HG03432 (cell line): ENCODE results near the gene TBXAS1.

Experiments
- ATAC-seq: cut with Tn5 transposase; IDR thresholded peaks from one replicate; pipeline ENCODE4 v1.9.1; 2021; ENCODE audit warnings: mild to moderate bottlenecking, moderate library complexity; ENCODE audit not compliant: unreplicated experiment

The TBXAS1 gene

DNA sequence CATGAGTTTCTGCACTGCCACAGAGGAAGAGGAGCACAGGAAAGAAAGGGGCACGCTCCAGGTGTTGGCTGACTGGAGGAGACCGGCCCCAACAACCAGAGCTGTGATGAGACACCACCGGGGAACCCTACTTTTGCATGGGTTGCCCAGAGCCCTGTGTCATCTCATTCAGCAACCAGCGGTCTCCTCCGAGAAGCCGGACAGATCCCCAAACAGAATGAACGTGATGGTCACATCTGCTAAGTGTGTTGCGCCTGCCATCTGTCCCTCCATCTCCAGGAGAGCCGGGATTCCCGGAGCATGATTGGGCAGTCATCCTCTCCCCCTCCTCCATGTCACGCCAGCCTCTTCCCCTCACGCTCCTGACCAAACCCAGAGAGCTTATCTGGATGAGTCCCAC is 210.8 kb downstream of the TBXAS1 start:
- no peak for ATAC-seq

DNA sequence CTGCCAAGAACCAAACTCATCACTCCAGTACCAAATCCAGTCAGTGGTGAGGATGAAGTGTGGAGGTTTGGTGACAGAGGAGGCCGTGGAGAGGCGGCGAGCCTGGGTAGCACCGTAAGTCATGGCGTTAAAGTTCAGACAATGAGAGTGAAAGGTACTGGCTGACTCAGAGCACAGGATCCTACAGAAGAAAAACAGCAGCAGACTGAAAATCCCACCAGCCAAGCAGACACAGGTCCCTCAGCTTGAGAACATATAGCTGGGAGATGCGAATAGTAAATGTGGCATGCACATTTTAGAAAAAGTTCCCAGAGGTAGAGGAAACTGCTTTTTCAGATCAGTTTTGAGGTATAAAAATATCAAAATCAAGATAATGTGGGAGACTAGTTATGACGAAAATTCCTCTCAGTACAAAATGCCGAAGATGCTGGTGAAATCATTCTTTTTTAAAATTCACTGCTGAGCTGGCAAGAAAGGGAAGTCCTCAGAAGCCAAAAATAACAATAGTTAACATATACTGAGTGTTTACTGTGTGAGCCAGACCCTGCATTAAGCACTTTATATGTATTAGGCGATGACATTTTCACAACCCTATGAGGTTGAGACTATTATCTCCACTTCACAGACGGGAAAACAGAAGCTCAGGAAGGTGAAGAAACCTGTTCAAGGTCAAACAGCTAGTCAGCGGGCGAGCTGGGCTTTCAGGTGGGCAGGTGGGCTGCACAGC is 212.8 kb downstream of the TBXAS1 start:
- no peak for ATAC-seq

DNA sequence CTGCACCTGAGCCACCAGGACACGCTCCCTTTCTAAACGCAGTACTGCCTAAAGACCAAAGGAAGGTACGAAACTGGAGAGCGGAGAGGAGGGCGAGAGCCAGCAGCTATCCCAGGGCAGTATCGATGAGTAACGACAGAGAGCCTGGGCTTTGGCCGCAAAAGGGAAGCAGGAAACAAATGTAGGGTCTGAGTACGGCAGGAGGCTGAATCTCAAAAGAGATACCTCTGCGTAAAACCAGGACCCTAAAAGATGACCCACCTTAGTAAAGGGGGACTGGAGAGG is 213.3 kb downstream of the TBXAS1 start:
- no peak for ATAC-seq

DNA sequence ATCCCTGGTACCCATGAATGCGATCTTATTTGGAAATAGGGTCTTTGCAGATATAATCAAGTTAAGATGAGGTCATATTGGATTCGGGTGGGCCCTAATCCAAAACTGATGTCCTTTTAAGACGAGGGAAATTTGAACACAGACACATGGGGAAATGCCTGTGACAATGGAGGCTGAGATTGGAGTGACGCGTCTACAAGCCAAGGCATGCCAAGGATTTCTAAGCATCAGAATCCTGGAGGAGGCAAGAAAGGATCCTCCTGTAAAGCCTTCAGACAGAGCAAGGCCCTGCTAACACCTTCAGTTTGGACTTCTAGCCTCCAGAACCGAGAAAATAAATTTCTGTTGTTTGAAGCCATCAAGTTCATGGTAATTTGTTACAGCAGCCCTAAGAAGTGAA is 215.2 kb downstream of the TBXAS1 start:
- ATAC-seq, result no peak

DNA sequence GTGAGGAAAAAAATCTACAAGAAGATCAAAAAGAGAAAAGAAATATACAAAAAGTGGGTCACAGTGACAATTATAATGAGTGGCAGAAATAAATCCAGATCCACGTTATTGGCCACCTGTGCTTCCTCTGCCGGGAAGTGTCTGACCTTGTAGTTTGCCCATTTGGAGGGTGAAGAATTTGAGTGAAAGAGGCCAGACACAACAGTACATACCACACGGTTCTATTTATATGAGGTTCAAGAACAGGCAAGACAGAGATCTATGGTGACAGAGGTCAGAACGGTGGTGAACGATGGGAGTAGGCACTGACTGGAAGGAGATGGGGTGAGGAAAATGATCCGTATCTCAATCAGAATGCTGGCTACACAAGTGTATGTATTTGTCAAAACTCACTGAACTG is 216.6 kb downstream of the TBXAS1 start:
- ATAC-seq, result no peak

DNA sequence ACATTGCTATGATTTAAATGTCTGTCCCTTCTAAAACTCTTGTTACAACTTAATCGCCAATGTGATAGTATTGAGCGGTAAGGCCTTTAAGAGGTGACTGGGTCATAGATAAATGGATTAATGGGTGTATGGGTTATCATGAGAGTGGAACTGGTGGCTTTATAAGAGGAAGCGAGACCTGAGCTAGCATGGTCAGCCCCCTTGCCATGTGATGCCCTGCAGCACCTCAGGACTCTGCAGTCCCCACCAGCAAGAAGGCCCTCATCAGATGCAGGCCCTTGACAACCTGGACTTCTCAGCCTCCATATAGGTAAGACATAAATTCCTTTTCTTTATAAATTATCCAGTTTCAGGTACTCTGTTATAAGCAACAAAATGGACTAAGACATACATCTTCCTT is 218.1 kb downstream of the TBXAS1 start:
- no peak for ATAC-seq

DNA sequence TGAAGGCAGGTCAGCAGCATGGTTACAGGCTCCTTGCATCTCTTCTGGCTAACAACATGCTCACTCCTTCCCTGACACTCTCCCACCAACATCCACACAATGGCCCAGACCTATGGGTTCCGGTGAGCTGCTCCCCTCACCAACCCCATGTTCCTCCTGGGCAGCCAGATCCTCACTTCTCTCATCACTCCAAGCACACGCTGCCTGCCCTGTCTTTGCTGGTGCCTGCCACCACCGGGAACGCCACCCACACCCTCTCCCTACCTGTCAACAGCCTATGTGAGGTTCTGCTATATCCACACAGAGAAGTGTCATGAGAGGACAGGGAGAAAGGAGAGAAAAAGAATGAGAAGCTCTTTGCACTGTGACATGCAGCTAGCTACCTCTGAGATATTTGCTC is 219.1 kb downstream of the TBXAS1 start:
- no peak for ATAC-seq

DNA sequence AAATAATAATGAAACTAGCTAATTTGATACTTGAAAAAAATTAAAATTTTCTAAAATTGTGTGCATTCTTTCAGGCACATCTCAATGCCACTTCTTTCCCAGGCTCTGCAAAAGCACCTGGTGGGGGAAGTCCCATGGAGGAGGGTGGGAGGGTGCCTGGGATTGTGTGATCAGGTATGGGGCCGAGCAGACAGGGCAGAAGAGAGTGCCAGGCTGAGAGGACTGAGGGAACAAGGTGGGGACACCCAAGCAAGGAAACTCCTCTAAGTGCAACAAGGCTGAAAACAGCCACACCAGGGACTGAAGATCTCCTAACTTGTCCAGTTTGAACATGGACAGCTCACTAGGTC is 219.9 kb downstream of the TBXAS1 start:
- ATAC-seq, result no peak

DNA sequence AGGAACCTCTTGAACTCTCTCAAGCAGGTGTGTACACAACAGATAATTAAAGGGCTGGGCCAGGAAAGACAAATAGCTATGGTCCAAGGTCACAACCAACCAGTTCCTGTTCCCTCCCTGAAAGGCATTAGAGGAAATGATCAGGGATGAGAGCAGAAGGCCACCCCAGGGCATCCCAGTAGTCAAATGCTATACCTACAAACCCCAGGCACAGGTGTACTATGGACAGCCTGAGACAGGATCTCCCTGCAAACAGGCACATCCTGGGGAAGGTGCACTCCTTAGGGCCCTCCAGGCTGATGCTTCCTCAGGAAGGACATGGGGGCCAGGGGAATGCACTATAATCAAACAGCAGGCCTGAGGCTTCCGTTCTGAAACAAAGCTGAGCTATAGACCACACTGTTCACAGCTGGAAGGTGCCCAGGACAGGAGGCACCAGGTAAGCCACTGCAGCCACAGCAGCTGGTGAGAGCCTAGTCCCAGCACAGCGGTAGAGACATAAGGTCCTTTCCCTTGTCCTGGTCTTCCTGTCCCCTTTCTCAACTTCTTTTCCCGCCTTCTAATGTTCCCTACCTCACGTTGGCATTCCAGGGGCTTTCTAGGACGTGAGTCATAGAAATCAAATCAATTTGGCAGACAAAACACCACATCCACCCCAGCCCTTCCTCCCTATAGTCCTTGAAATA is 220.4 kb downstream of the TBXAS1 start:
- ATAC-seq, result no peak

DNA sequence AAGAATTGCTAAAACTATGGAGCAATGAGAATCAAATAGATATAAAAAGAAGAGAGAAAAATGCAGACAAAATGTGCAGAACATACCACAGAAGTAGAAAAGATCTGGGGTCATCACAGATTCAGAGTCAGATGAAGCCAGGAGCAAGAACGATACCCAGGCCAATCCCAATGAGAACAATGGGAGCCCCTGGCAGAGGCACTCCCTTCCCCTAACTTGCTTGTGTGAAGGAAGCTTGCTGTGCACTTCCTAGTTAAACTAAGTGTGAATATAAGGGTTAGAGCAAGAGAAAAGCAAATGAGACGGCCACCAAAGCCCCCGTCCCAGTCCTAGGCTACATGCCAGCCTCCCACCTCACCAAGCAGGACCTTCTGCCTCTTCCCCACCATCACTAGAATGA is 221.0 kb downstream of the TBXAS1 start:
- no peak for ATAC-seq

DNA sequence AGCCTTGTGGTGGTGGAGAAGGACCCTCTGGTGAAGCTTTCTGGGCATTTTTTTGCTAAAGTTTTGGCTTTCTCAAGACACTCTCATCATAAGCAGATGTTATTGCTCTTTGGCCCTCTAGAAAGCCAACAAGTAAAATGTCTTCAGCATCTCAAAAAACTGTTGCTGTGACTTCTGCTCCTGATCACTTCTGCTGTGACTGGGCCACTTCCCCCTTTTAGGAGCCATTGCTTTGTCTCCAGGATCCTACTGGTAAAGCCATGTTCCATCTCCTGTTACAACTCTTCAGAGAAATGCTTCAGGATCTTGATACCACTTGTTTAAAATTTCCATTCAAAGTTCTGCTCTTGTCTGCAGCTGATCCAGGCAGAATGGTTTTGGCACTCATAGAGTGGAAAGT is 222.8 kb downstream of the TBXAS1 start:
- no peak for ATAC-seq

DNA sequence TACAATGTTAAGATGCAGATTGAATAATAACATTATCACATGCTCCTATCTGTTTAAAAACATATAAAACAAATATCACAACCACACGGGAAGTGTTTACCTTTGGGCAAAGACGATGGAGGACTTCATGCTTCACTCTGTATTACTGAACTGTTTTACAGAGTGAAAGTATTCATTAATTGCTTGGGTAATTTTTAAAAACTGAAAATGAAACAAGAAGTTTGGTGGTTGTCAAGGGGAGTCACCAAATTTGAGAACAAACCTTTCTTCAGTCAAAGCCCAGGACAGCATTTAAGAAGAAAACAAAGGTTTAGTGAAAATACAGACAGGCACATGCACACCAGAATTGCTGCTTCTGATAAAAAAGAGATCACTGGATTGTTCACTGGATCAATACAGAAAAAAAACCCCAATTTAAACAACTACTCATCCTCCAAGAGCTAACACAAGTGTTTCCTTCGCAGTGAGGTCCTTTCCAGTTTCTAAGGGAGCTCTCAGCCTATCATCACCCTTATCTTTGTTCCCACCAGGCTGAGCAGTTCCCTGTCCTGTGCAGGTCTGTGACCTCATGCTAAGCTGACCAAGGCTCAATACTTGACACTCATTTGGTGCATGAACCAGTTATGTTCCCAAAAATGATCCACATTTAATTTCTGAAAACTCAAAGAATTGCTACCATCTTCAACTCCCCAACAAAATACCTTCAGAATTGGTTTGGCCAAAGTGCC is 224.9 kb downstream of the TBXAS1 start:
- peak; percentile 93 for ATAC-seq

DNA sequence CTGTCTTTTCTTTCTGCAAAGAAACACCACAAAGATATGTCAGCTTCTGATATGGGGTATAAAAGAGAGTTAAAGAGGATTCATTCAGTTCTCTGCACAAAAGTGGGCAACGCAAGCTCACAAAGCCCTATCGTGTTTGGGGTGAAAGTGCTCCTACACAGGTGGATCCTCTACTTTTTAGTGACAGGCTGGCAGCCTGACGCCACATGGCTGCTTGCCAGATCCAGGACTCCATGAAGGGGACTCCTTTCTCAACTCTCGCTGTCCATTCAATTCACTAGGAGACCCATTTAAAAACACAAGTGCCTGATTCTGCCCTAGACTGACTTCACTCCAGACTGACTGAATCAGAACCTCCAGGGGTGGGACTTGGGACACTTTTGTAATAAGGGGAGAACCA is 225.7 kb downstream of the TBXAS1 start:
- no peak for ATAC-seq

DNA sequence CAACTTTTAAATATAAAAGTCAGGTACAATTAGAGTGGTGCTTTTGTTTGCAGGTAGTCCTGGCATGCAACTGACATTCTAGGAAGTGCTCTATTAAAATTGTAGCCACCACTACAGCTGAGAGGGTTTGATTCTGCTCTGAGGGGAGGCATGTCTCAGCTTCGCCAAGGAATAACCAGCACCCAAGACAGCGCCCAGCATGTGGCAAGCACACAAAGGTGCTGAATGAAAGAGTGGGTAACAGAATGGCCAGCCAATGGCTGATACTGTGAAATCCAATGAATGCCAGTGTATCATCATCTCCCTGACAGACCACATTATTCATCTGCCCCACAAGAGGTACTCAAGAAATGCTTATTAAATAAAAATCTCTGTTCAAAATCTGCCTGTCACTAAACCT is 226.8 kb downstream of the TBXAS1 start:
- no peak for ATAC-seq

DNA sequence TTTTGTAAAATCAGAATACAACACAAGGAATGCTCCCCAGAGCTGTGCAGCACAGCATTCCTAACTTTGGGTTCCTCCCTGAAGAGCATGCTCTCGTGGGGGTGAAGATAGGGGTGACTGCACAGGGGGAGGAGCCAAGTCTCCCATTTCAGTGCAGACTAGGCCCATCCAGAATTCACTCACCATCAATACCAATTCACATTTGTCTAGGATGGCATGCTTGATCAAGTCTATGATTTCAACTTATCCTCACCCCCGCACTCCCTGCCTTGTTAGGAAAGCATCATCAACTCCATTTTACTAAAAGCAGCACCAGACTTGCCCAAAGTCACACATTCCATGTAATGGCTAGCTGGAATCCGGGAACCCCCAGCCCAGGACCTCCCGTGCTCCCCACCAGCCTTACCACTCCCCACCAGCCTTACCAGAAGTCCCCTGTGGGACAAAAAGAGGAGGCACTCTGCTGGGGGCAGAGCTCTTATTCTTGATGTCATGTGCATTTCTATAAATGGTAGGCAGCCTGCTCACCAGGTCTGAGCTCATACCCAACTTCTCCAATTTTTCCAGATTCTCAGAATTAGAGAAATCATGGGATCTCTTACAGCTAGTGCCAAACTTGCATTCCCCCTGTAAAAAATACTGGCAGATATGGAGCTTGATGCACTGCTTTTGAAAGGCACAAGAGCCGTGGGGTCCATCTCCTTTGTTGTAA is 227.5 kb downstream of the TBXAS1 start:
- ATAC-seq, result no peak

DNA sequence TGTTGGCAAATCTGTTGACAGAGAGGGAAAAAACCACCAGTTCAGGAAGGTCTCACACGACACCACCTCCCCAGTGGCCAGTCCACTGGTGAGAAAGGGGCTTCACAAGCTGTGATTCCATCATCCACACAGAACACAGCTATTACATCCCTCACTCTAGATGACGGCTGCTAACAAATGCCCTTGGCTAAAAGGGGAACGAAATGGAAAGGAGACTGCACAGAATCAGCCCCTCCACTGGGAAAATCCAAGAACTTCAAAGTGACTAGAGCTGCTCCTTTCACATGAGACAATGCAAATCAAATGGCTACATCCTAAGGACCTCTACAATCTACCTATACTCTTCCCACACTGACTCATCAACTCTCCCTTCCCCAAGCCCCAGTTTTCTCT is 228.1 kb downstream of the TBXAS1 start:
- no peak for ATAC-seq

DNA sequence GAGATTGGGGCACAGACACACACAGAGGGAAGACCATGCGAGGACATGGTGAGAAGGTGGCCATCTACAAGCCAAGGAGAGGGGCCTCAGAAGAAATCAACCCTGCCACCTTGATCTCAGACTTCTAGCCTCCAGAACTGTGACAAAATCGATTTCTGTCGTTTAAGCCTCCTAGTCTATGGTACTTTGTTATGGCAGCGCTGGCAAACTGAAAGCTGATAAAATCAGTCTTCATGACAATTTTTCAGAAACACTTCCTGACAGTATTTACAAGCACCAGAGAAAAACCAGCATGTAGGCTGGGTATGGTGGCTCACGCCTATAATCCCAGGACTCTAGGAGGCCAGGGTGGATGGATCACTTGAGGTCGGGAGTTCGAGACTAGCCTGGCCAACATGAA is 229.5 kb downstream of the TBXAS1 start:
- no peak for ATAC-seq

DNA sequence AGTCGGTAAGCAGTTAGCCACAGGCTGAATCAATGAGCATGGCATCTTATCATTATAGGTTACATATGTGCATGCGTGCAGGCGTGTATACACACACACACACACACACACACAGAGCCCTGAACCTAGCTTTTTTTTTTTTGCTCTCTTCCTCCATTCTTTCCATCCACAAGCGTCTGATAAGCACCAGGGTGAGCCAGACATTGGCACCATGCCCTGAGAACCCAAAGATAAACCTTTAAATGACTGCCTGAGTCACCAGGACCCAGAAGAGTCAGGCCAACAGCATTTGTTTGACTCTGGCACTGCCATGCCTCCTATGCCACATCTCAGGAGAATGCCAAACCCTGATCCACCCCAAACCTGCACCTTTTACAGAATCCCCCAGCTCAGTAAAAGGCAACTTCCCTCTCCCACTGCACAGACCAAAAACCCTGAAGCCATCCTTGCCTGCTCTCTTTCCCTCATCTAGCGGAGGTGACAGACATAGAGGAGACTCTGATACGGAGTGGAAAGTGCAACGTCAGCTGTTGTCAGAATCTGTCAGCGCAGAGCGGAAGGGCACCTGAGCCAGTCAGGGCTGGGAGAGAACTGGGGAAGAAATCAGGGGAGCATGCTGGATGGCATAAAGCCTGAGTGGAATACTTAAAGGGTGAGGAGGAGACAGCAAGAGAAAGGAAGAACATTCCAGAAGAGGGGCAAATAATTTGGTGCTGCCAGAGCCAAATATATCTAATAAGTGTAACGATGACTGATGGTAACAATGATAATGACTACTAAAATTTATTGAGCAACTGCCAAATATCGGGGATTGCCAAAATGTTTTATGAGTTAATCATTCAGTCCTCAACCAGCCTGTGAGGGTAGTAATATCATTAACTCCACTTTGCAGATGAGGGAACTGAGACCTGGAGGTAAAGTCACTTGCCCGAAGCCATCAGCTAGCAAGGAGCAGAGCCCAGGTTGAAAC is 230.5 kb downstream of the TBXAS1 start:
- no peak for ATAC-seq

DNA sequence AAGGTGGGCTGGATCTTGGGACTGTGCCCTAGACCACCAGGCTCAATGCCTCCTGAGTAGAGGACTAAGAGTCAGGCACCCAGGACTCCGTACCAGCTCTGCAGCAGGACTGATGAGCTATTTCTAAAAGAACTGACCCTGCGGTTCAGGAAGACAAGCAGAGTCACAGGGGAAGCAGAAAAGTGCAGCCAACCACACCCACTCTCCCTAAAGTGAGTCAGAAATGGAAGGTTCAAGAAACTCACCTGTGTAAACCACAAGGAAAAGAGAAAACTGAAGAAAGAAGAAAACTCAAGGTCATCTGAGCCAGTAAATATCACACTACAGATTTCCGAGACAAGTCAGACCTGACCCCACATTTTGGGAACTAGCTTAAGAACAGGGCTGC is 231.2 kb downstream of the TBXAS1 start:
- ATAC-seq, result no peak

DNA sequence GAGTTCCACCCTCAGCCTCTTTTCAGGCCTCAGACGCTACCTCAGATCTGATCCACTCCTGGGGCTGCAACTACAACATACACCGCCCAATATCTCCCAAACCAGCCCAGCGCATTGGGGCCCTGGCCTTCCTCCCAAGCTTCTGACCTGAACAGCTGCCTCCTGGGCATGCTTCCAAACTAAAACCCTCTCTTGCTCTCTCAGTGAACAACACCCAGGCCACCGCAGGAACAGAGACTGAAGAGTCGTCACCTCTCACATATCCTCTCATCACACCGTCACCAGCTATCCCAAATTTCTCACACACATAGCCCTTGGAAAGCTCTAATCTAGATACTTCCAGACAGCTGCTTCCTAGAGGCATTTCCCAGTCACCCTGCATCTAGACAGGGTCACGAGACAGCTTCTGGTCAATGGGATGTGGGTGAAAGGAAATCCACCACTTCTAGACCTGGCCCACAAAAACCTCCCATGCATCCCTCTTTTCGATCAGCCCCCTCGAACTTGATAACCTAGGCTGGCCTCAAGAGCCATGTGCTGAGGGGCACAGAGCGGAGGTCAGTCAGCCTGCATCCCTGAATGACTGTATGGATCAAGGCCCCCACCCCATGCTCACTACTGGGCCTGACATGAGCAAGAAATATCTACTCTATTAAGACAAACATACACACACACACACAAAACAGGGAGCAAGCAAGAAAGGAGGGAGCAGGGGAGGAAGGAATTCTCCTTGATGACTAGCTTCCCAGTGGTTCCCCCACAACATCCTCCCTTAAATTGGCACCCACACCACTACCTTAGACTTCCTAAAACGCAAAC is 231.9 kb downstream of the TBXAS1 start:
- ATAC-seq, result no peak
